ENCODE measurements around the gene MAMDC2.

The MAMDC2 gene

DNA sequence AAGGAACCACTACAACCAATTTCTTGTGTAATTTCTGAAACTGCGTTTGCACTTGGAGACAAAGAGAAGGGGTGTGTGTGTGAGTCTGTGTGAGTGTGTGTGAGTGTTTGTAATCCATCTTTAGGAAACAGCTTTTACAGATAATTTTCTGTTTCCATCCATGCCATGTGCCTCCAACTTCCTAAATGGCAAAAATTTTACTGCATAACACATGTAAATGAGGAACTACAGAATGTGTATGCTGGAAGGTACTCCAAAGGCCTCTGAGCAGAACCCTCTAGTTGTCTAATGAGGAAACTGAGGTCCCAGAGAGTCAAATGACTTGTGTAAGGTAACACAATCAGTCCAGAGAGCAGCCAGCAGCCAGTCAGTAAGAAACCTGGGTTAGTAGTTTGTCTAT is 20.8 kb downstream of the MAMDC2 start:
- no peaks in the 10 kb centered on the region for H3K4me1 ChIP-seq (ENCODE audit: control insufficient read depth, insufficient read depth, low read length)
- no peaks in the 10 kb centered on the region for H3K9me3 ChIP-seq (ENCODE audit: control insufficient read depth, insufficient read depth, low read length)
- H3K27ac ChIP-seq (ENCODE audit: low read length): no peak overlapping the region
- no peak for DNase-seq (ENCODE audit: low read depth, low spot score)
- H3K36me3 ChIP-seq (ENCODE audit: control insufficient read depth, insufficient read depth, low read length): no peaks in the 10 kb centered on the region
- H3K4me3 ChIP-seq (ENCODE audit: low read length): no peak overlapping the region
- no peaks in the 10 kb centered on the region for H3K27me3 ChIP-seq (ENCODE audit: control insufficient read depth, insufficient read depth, low read length)
- WGBS (ENCODE audit: insufficient coverage, insufficient read length): no CpG with 5 or more reads among the region's 1 CpG

DNA sequence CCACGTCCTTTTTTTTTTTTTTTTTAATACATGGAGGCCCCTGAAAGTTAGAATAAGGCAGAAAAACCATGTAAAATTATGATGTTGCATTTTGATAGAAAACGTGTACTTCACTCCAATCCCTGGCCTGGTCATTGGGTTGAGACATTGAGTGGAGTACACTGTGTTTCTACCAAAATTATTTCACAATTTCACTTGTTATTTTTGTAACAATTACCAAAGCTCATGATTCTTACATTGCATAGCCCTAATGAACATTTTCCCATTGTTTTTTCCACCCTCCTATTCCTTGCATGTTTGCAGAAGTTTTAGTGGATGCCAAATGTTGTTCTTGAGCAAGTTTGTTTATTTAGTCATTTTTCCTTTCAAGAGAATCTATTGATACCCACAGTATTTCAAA is 21.9 kb downstream of the MAMDC2 start:
- H3K9me3 ChIP-seq (ENCODE audit: control insufficient read depth, insufficient read depth, low read length): no peaks in the 10 kb centered on the region
- WGBS (ENCODE audit: insufficient coverage, insufficient read length): no CpG with 5 or more reads among the region's 2 CpGs
- H3K27me3 ChIP-seq (ENCODE audit: control insufficient read depth, insufficient read depth, low read length): no peaks in the 10 kb centered on the region
- DNase-seq (ENCODE audit: low read depth, low spot score): no peak
- no peak overlapping the region for H3K27ac ChIP-seq (ENCODE audit: low read length)
- H3K4me1 ChIP-seq (ENCODE audit: control insufficient read depth, insufficient read depth, low read length): no peaks in the 10 kb centered on the region
- no peaks in the 10 kb centered on the region for H3K36me3 ChIP-seq (ENCODE audit: control insufficient read depth, insufficient read depth, low read length)
- H3K4me3 ChIP-seq (ENCODE audit: low read length): no peak overlapping the region

DNA sequence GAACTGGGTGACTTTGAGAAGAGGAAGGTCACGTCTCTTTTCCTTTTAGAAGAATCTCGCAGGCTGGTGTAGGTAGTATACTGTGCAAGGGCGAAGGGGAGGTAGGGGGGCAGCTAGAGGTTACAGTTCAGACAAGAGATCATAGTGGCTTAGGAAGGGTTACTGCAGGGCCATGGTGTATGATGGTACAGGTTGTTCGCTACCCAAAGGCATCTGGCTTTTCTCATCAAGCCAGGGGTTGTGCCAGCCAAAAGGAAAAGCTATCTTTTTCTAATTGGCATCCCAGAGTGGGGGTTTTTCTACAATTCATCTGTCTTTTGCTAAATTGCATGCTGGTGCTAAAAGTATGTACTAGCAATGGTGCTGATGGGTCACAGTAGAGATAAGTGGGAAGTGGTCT is 22.8 kb downstream of the MAMDC2 start:
- no peaks in the 10 kb centered on the region for H3K36me3 ChIP-seq (ENCODE audit: control insufficient read depth, insufficient read depth, low read length)
- no CpG with 5 or more reads among the region's 4 CpGs for WGBS (ENCODE audit: insufficient coverage, insufficient read length)
- H3K4me3 ChIP-seq (ENCODE audit: low read length): no peak overlapping the region
- no peaks in the 10 kb centered on the region for H3K9me3 ChIP-seq (ENCODE audit: control insufficient read depth, insufficient read depth, low read length)
- H3K27me3 ChIP-seq (ENCODE audit: control insufficient read depth, insufficient read depth, low read length): no peaks in the 10 kb centered on the region
- no peak overlapping the region for H3K27ac ChIP-seq (ENCODE audit: low read length)
- no peaks in the 10 kb centered on the region for H3K4me1 ChIP-seq (ENCODE audit: control insufficient read depth, insufficient read depth, low read length)
- DNase-seq (ENCODE audit: low read depth, low spot score): no peak

DNA sequence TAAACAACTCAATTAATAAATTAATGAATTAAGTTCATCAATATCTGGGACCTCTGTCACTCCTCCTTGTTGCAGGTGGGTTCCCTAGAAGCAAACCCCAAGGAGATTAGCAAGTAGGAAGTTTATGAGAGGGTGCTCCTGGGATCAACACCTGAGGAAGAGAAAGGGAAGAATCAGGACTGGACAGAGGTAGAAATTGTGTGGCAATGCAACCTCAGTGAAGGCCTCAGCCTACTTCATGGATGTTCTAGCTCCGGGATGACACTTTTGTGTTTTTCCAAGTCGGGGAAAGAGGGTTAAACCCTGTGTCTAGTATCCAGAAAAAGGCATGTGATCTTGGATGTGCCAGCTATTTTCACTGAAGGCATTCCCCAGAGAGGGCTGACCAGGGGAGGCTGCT is 23.2 kb downstream of the MAMDC2 start:
- no peaks in the 10 kb centered on the region for H3K27me3 ChIP-seq (ENCODE audit: control insufficient read depth, insufficient read depth, low read length)
- H3K36me3 ChIP-seq (ENCODE audit: control insufficient read depth, insufficient read depth, low read length): no peaks in the 10 kb centered on the region
- no peaks in the 10 kb centered on the region for H3K9me3 ChIP-seq (ENCODE audit: control insufficient read depth, insufficient read depth, low read length)
- WGBS (ENCODE audit: insufficient coverage, insufficient read length): no CpG with 5 or more reads among the region's 2 CpGs
- no peaks in the 10 kb centered on the region for H3K4me1 ChIP-seq (ENCODE audit: control insufficient read depth, insufficient read depth, low read length)
- H3K27ac ChIP-seq (ENCODE audit: low read length): no peak overlapping the region
- H3K4me3 ChIP-seq (ENCODE audit: low read length): no peak overlapping the region
- no peak for DNase-seq (ENCODE audit: low read depth, low spot score)

DNA sequence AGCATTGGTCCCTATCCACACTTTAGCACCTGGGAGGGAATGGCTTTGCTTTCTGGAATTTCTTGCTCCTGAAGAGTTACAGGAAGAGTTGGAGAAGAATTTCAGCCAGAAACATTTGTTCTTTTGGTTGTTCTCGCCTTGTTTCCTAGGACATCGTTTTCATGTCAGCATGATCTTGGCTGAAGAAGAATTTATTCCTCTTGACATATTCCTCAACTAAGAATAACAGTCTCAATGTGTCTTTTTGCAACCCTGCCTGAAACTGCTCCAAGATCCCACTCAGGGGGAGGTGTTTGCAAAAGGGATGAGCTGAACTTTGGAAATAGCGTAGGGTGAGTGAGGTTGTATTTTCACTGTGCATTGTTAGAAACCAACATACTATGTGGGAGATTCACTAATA is 26.1 kb downstream of the MAMDC2 start:
- no peaks in the 10 kb centered on the region for H3K36me3 ChIP-seq (ENCODE audit: control insufficient read depth, insufficient read depth, low read length)
- H3K27ac ChIP-seq (ENCODE audit: low read length): no peak overlapping the region
- H3K27me3 ChIP-seq (ENCODE audit: control insufficient read depth, insufficient read depth, low read length): no peaks in the 10 kb centered on the region
- no peaks in the 10 kb centered on the region for H3K4me1 ChIP-seq (ENCODE audit: control insufficient read depth, insufficient read depth, low read length)
- WGBS (ENCODE audit: insufficient coverage, insufficient read length): no CpG with 5 or more reads among the region's 3 CpGs
- DNase-seq (ENCODE audit: low read depth, low spot score): no peak
- H3K9me3 ChIP-seq (ENCODE audit: control insufficient read depth, insufficient read depth, low read length): no peaks in the 10 kb centered on the region
- no peak overlapping the region for H3K4me3 ChIP-seq (ENCODE audit: low read length)

DNA sequence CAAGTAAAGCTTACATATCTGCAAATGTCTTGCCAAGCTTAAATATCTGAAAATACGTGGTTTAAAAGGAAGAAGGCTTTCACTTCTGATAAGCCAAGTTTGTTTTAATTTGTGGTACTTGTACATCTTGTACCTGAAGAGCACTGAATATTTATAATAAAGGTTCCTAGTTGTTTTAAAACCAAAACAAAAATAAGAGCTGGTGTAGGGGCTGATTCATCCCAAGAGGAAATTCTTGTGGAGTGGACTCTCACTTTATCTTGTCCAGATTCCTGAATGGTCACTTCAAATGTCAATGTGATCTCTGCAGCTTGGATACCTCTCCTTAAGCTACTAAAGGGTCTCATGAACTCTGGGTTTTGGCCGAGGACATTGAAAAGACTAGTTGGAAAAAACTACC is 29.5 kb downstream of the MAMDC2 start:
- no peak for DNase-seq (ENCODE audit: low read depth, low spot score)
- Histone ChIP-seq H3K4me1 (ENCODE audit: control insufficient read depth, insufficient read depth, low read length) (no peaks in the 10 kb centered on the region), H3K27ac (ENCODE audit: low read length) (no peak overlapping the region), H3K27me3 (ENCODE audit: control insufficient read depth, insufficient read depth, low read length) (no peaks in the 10 kb centered on the region), H3K36me3 (ENCODE audit: control insufficient read depth, insufficient read depth, low read length) (no peaks in the 10 kb centered on the region), H3K9me3 (ENCODE audit: control insufficient read depth, insufficient read depth, low read length) (no peaks in the 10 kb centered on the region), H3K4me3 (ENCODE audit: low read length) (no peak overlapping the region)
- WGBS (ENCODE audit: insufficient coverage, insufficient read length): no CpG with 5 or more reads among the region's 2 CpGs

DNA sequence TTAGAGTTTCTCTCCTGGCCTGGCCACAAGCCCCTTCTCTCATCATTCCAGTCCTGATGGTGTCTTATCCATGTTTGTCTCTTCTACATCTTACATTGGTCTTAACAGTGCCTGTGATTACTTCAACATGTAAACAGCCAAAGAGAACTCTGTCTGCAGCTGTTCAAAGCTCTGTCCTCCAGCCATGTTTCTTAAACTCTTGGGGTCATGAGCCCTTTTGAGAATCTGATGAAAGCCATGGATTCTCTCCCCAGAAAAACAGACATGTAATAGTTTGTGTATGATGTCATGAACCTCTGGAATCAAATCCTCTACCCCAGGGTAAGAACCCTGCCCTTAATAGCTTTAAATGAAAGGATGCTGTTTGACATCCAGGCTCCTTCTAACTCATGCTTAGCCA is 30.1 kb downstream of the MAMDC2 start:
- Histone ChIP-seq H3K9me3 (ENCODE audit: control insufficient read depth, insufficient read depth, low read length) (no peaks in the 10 kb centered on the region), H3K36me3 (ENCODE audit: control insufficient read depth, insufficient read depth, low read length) (no peaks in the 10 kb centered on the region), H3K27ac (ENCODE audit: low read length) (no peak overlapping the region), H3K27me3 (ENCODE audit: control insufficient read depth, insufficient read depth, low read length) (no peaks in the 10 kb centered on the region), H3K4me3 (ENCODE audit: low read length) (no peak overlapping the region), H3K4me1 (ENCODE audit: control insufficient read depth, insufficient read depth, low read length) (no peaks in the 10 kb centered on the region)
- DNase-seq (ENCODE audit: low read depth, low spot score): no peak

DNA sequence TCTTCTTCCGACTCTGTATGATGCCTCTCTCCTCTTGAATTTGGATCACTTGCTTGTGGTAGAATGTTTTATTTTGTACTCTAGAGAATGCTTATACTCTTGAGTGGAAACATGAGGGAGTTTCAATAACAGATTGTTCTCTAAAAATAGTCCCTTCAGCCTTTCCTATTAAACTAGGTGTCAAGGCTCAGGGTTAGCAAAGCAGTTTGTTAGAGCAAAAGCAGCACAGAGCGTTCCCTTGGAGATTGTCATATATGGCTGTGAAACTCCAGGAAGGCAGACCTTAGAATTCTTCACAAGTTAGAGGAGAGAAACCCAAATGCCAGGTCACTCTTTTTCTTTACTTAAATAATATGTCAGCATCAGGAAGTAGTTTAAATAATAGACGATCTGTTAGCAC is 33.0 kb downstream of the MAMDC2 start:
- H3K27ac ChIP-seq (ENCODE audit: low read length): no peak overlapping the region
- H3K4me1 ChIP-seq (ENCODE audit: control insufficient read depth, insufficient read depth, low read length): peaks cover 2% of the 10 kb centered on the region; the same call in 1 of the 2 replicates
- no CpG with 5 or more reads among the region's 3 CpGs for WGBS (ENCODE audit: insufficient coverage, insufficient read length)
- H3K36me3 ChIP-seq (ENCODE audit: control insufficient read depth, insufficient read depth, low read length): no peaks in the 10 kb centered on the region
- H3K9me3 ChIP-seq (ENCODE audit: control insufficient read depth, insufficient read depth, low read length): no peaks in the 10 kb centered on the region
- no peaks in the 10 kb centered on the region for H3K27me3 ChIP-seq (ENCODE audit: control insufficient read depth, insufficient read depth, low read length)
- no peak for DNase-seq (ENCODE audit: low read depth, low spot score)
- H3K4me3 ChIP-seq (ENCODE audit: low read length): no peak overlapping the region

DNA sequence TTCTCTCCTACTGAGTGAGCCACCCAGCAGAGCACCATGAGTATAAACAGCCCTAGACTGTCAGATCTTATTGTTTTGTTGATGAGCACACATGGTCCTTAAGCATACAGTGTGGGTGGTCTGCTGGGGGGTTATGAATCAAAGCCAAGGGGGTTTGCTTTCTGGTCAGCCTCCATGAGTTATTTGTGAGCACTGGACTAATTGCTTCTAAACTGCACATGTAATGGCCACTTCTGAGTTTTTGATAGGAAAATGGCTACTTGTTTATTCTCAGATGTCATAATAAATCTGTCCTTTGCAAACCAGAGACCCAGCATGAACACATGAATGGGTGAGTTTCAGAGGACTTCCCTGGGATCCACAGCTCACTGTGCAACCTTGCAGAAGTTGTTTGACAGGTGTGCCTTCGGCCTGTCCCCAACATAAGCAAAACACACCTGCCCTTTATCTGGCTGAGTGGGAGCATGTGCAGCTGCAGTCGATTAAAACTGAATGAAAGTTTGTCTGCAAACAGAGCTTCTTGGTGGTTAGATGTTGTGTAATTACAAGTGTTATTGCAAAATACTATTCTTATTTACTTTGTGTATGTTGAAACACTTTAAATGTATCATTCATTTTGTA is 35.9 kb downstream of the MAMDC2 start:
- no peak for DNase-seq (ENCODE audit: low read depth, low spot score)
- H3K36me3 ChIP-seq (ENCODE audit: control insufficient read depth, insufficient read depth, low read length): no peaks in the 10 kb centered on the region
- H3K9me3 ChIP-seq (ENCODE audit: control insufficient read depth, insufficient read depth, low read length): no peaks in the 10 kb centered on the region
- H3K27me3 ChIP-seq (ENCODE audit: control insufficient read depth, insufficient read depth, low read length): no peaks in the 10 kb centered on the region
- peaks cover 2% of the 10 kb centered on the region; the same call in 1 of the 2 replicates for H3K4me1 ChIP-seq (ENCODE audit: control insufficient read depth, insufficient read depth, low read length)
- WGBS (ENCODE audit: insufficient coverage, insufficient read length): no CpG with 5 or more reads among the region's 2 CpGs
- H3K27ac ChIP-seq (ENCODE audit: low read length): no peak overlapping the region
- H3K4me3 ChIP-seq (ENCODE audit: low read length): no peak overlapping the region

DNA sequence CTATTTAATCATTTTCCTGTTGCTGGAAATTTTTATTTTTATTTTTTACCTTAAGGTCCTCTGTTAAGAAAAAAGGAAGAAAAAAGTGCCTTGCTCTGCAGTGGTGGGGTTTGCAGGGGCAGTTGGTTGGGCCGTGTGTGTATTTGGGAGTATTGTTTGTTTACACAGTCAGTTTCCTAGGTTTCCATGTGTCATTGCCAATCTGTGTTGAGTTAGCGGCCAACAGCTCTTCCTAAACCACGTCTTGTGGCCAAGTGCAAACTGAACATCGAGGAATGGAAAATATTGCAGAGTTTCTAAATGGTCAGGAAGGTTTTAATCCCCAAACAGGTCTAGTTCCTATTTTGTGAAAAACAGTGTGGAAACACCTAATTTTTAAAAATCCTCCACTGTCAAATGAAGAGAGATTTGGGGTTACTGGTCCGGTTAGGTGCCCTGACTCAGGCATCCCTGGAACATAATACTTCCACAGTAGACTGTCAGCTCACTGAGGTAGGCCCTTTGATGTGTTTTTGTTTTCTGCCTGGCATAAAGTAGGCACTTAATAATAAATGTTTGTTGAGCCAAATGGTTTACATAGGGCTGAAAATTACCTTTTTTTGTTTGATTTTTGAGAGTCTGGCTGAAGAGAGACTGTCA is 37.0 kb downstream of the MAMDC2 start:
- no peaks in the 10 kb centered on the region for H3K36me3 ChIP-seq (ENCODE audit: control insufficient read depth, insufficient read depth, low read length)
- no peak for DNase-seq (ENCODE audit: low read depth, low spot score)
- H3K27ac ChIP-seq (ENCODE audit: low read length): no peak overlapping the region

DNA sequence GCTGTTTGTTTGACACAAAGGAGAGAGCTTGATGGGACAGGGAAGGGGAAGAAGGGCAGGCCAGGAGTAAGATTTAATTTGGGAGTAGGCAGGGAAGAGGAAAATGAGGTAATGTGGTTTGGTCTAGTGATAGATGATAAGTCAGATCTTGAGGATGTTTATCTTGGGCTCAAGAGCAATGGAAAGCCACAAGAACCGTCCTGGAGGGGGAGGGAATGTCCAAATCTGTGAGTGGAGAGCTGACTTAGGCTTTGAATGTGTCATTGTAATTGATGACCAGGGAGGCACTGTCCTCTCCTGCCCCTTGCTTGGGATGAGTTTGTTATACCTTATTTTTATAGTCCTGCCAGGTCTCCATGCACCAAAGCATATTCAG is 37.5 kb downstream of the MAMDC2 start:
- Histone ChIP-seq H3K4me3 (ENCODE audit: low read length) (no peak overlapping the region), H3K36me3 (ENCODE audit: control insufficient read depth, insufficient read depth, low read length) (no peaks in the 10 kb centered on the region), H3K4me1 (ENCODE audit: control insufficient read depth, insufficient read depth, low read length) (peaks cover 2% of the 10 kb centered on the region; the same call in 1 of the 2 replicates), H3K27ac (ENCODE audit: low read length) (no peak overlapping the region), H3K9me3 (ENCODE audit: control insufficient read depth, insufficient read depth, low read length) (no peaks in the 10 kb centered on the region), H3K27me3 (ENCODE audit: control insufficient read depth, insufficient read depth, low read length) (no peaks in the 10 kb centered on the region)
- DNase-seq (ENCODE audit: low read depth, low spot score): no peak
- WGBS (ENCODE audit: insufficient coverage, insufficient read length): no CpG with 5 or more reads among the region's 1 CpG

More for the DNA sequence above, 37.0 kb downstream of the MAMDC2 start:
- Histone ChIP-seq H3K27me3 (ENCODE audit: control insufficient read depth, insufficient read depth, low read length) (no peaks in the 10 kb centered on the region), H3K9me3 (ENCODE audit: control insufficient read depth, insufficient read depth, low read length) (no peaks in the 10 kb centered on the region), H3K4me3 (ENCODE audit: low read length) (no peak overlapping the region), H3K4me1 (ENCODE audit: control insufficient read depth, insufficient read depth, low read length) (peaks cover 2% of the 10 kb centered on the region; the same call in 1 of the 2 replicates)
- no CpG with 5 or more reads among the region's 5 CpGs for WGBS (ENCODE audit: insufficient coverage, insufficient read length)
